ACC112 (cell line): ENCODE results near the gene CLEC4F.

Experiments
- H2AFZ ChIP-seq: fragments of 200-600 bp; sonication (generic); one replicate; pipeline ENCODE4 v1.6.0; 2017; ENCODE audit warnings: antibody characterized with exemption, low read length; ENCODE audit not compliant: unreplicated experiment
- H3K27ac ChIP-seq: fragments of 200-600 bp; sonication (generic); 2 replicates; pipeline ENCODE4 v1.5.1; 2014; ENCODE audit warnings: low read depth, mild to moderate bottlenecking, antibody characterized with exemption, low read length, moderate library complexity
- H3K27me3 ChIP-seq: fragments of 200-600 bp; sonication (generic); 2 replicates; pipeline ENCODE4 v1.6.1; 2014; ENCODE audit warnings: mild to moderate bottlenecking, antibody characterized with exemption, low read length, moderate library complexity, mixed read lengths; ENCODE audit not compliant: insufficient read depth
- H3K36me3 ChIP-seq: fragments of 200-600 bp; sonication (generic); 2 replicates; pipeline ENCODE4 v1.6.1; 2016; ENCODE audit warnings: mild to moderate bottlenecking, antibody characterized with exemption, low read length, moderate library complexity, mixed read lengths; ENCODE audit not compliant: insufficient read depth
- H3K4me1 ChIP-seq: fragments of 200-600 bp; sonication (generic); one replicate; pipeline ENCODE4 v1.6.1; 2016; ENCODE audit warnings: low read length, mixed read lengths; ENCODE audit not compliant: insufficient read depth, unreplicated experiment, control insufficient read depth
- H3K4me3 ChIP-seq: fragments of 200-600 bp; sonication (generic); 2 replicates; pipeline ENCODE4 v1.5.1; 2014; ENCODE audit warnings: mild to moderate bottlenecking, low read depth, low read length
- H3K79me2 ChIP-seq: fragments of 200-600 bp; sonication (generic); one replicate; pipeline ENCODE4 v1.6.0; 2016; ENCODE audit warnings: low read length; ENCODE audit not compliant: control insufficient read depth, unreplicated experiment, insufficient read depth

CLEC4F gene

GRCh38 chr2:70826696-70827350, 6.4 kb upstream of the CLEC4F start:
- H3K27ac ChIP-seq, result no peak overlapping the region
- peaks cover 54% of the 10 kb centered on the region for H3K27me3 ChIP-seq
- H3K4me3 ChIP-seq, result no peak overlapping the region

GRCh38 chr2:70823249-70823648, 2.9 kb upstream of the CLEC4F start:
- Histone ChIP-seq H3K36me3 (no peaks in the 10 kb centered on the region), H3K4me3 (no peak overlapping the region), H3K79me2 (no peaks in the 10 kb centered on the region), H3K4me1 (no peaks in the 10 kb centered on the region), H3K27me3 (peaks cover 58% of the 10 kb centered on the region), H2AFZ (no peak overlapping the region), H3K27ac (no peak overlapping the region)

More at GRCh38 chr2:70826696-70827350, 6.4 kb upstream of the CLEC4F start:
- Histone ChIP-seq H3K79me2 (no peaks in the 10 kb centered on the region), H2AFZ (no peak overlapping the region), H3K4me1 (no peaks in the 10 kb centered on the region), H3K36me3 (no peaks in the 10 kb centered on the region)

DNA sequence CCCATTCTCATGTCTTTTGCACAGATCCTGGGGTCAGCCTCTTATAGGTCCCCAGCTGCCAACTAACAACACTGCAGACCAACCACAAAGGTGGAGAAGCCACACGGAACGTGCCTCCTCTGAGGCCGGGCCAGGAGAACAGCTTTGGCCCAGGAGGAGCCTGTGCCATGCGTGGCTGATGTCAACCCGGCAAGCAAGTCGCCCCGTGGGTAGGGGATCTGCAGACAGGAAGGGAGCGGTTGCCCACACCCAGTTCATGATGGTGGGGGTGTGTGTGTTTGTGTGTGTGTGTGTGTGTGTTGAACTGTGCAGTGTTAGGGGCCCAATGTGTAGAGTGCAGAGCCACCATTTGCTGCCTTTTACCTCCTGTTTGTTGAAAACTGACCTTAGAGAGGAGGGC, 2.4 kb upstream of the CLEC4F start:
- Histone ChIP-seq H3K79me2 (no peaks in the 10 kb centered on the region), H3K27ac (no peak overlapping the region), H3K36me3 (no peaks in the 10 kb centered on the region), H3K4me3 (no peak overlapping the region), H2AFZ (no peak overlapping the region), H3K27me3 (peaks cover 58% of the 10 kb centered on the region), H3K4me1 (no peaks in the 10 kb centered on the region)

- Histone ChIP-seq H3K27ac (no peak overlapping the region), H3K4me1 (no peaks in the 10 kb centered on the region), H3K36me3 (no peaks in the 10 kb centered on the region), H3K79me2 (no peaks in the 10 kb centered on the region), H3K27me3 (peaks cover 96% of the 10 kb centered on the region), H2AFZ (no peak overlapping the region), H3K4me3 (no peak overlapping the region)
Measured at GRCh38 chr2:70817284-70817954, 3.0 kb downstream of the CLEC4F start.

DNA sequence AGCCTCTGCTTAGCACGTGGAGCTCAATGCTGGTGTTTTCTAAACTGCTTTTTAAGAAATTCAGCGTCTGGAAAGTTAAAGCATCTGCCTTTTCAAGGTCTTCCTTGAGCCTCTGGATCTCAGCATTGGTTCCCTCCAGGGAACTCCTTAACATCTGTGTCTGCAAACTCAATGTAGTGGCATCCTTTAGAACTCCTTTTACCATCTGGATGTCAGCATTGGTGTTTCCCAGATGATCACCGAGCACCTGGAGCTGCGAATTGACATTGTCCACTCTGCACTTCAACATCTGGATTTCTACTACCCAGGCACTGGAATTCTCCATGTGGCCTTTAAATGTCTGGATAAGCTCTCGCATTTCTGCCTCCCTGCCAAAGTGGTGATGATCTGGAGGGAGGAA, 3.7 kb downstream of the CLEC4F start:
- H3K4me1 ChIP-seq, result no peaks in the 10 kb centered on the region
- no peak overlapping the region for H3K4me3 ChIP-seq
- no peaks in the 10 kb centered on the region for H3K79me2 ChIP-seq
- H3K36me3 ChIP-seq, result no peaks in the 10 kb centered on the region
- H2AFZ ChIP-seq, result no peak overlapping the region
- H3K27ac ChIP-seq, result no peak overlapping the region
- H3K27me3 ChIP-seq, result peaks cover 96% of the 10 kb centered on the region

DNA sequence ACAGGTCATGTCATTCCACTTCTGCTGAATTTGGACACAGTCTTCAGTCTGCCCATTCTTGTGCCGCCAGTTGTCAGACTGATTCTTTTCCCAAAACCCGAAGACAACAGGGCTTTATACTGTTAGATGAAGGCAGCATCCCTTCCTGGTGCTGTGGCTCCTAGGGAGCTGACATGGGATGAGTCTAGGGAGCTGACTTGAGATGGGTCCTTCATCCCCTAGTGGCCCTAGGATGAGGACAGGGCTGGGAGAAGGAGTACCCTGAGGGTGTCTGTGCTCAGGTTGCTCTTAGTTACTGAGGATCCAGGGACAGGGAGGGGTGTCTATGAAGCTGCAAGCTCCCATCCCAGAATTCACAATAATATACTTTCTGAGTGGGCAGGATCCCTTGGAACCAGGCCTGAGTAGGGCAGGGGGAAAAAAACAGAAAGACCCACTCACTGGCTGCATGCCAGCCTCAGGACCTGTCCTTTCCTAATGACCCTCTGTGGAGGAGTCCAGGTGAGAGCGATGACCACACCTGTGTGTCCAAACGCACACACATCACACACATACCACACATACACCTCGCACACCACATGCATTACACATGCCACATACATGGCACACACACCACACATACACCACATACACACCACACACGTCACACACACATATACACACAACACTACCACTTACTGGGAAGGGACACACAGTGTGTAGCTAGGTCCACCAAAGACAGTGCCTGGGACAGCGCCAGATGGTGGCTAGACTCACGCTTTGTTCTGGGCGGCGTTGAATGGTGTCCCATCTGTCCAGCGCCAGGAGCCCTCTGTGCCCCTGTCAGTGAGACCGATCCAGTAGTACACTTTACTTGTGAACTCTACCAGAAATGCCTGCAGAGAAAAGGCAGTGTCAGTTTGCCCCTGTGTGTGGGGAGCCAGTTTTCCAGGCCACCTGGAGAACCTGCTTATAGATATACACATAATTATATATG, 11.1 kb downstream of the CLEC4F start:
- Histone ChIP-seq H3K27me3 (peaks cover 69% of the 10 kb centered on the region), H2AFZ (no peak overlapping the region), H3K27ac (no peak overlapping the region), H3K4me3 (no peak overlapping the region), H3K36me3 (no peaks in the 10 kb centered on the region), H3K4me1 (no peaks in the 10 kb centered on the region), H3K79me2 (no peaks in the 10 kb centered on the region)

DNA sequence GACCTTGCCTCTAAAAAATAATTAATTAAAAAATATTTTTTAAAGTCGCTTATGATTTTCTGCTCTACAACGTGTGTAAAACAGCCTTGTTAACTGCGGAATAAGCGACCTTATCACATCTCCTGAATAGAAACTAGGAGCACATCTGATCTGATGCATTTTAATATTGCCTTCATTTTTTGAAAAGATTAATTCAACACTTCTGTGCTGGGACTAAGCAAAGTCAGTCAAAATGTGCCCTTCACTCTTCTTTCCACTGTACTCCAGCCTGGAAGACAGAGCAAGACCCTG, 12.6 kb downstream of the CLEC4F start:
- H3K79me2 ChIP-seq, result no peaks in the 10 kb centered on the region
- no peak overlapping the region for H3K27ac ChIP-seq
- no peak overlapping the region for H2AFZ ChIP-seq
- H3K27me3 ChIP-seq, result peaks cover 62% of the 10 kb centered on the region
- H3K4me3 ChIP-seq, result no peak overlapping the region
- no peaks in the 10 kb centered on the region for H3K4me1 ChIP-seq
- no peaks in the 10 kb centered on the region for H3K36me3 ChIP-seq

- Histone ChIP-seq H2AFZ (no peak overlapping the region), H3K27me3 (peaks cover 58% of the 10 kb centered on the region), H3K27ac (no peak overlapping the region), H3K4me3 (no peak overlapping the region), H3K79me2 (no peaks in the 10 kb centered on the region), H3K4me1 (no peaks in the 10 kb centered on the region), H3K36me3 (no peaks in the 10 kb centered on the region)
Measured at GRCh38 chr2:70807102-70807827, 13.1 kb downstream of the CLEC4F start.

DNA sequence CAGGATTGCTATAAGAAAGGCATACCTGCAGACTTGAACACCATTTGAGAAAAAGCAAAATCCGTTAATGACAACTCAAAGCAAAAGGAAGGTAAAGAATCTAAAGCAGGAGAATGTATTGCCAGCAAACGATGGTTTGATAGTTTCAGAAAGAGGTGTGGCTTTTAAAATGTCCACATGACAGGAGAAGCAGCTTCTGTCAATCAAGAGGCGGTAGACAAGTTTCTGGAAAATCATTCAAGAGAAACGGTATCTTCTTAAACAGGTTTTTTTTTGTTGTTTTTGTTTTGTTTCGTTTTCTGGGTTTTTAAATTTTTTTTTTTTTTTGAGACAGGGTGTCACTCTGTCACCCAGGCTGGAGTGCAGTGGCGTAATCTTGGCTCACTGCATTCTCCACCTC, 13.8 kb downstream of the CLEC4F start:
- Histone ChIP-seq H2AFZ (no peak overlapping the region), H3K79me2 (no peaks in the 10 kb centered on the region), H3K27me3 (peaks cover 58% of the 10 kb centered on the region), H3K4me3 (no peak overlapping the region), H3K36me3 (no peaks in the 10 kb centered on the region), H3K27ac (no peak overlapping the region), H3K4me1 (no peaks in the 10 kb centered on the region)

GRCh38 chr2:70806013-70806412, 14.4 kb downstream of the CLEC4F start:
- Histone ChIP-seq H3K27me3 (peaks cover 58% of the 10 kb centered on the region), H3K4me1 (no peaks in the 10 kb centered on the region)

More at GRCh38 chr2:70806013-70806412, 14.4 kb downstream of the CLEC4F start:
- no peak overlapping the region for H3K4me3 ChIP-seq
- H3K79me2 ChIP-seq, result no peaks in the 10 kb centered on the region
- no peak overlapping the region for H2AFZ ChIP-seq
- no peaks in the 10 kb centered on the region for H3K36me3 ChIP-seq
- no peak overlapping the region for H3K27ac ChIP-seq
